GM18519 (cell line): ENCODE data around the gene AP2A2.
"Not testable (repeated sequence)": the region's sequence is repeated elsewhere in the genome, so short reads cannot be mapped to it uniquely, and the experiment has no call there.

Experiments used
- ATAC-seq: cut with Tn5 transposase; IDR thresholded peaks from one replicate; pipeline ENCODE4 v1.9.1; 2021; ENCODE audit warnings: mild to moderate bottlenecking, moderate library complexity; ENCODE audit not compliant: unreplicated experiment, low FRiP score

The AP2A2 gene

DNA sequence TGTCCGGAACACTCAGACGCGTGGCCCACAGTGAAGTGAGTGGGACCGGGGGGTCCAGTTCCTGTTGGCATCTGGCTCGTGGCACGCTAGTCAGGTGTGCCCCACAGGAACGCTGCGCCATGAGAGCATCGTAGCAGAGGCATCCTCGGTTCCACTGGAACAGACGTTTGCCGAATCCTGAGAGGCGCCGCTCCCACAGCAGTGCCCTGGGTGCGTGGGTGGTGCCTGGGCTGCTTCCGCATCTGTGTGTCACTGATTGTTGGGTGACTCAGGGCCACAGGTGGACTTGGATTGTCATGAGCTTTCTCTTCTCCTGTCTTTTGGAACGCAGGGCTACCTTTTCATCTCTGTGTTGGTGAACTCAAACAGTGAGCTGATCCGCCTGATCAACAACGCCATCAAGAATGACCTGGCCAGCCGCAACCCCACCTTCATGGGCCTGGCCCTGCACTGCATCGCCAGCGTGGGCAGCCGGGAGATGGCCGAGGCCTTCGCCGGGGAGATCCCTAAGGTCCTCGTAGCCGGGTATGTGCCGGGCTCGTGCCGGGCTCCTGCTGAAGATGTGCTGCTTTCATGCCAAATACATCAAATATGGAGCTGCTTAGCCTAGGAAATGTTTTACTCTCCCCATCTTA lies 46.2 kb downstream of the AP2A2 start:
- ATAC-seq: no peak

DNA sequence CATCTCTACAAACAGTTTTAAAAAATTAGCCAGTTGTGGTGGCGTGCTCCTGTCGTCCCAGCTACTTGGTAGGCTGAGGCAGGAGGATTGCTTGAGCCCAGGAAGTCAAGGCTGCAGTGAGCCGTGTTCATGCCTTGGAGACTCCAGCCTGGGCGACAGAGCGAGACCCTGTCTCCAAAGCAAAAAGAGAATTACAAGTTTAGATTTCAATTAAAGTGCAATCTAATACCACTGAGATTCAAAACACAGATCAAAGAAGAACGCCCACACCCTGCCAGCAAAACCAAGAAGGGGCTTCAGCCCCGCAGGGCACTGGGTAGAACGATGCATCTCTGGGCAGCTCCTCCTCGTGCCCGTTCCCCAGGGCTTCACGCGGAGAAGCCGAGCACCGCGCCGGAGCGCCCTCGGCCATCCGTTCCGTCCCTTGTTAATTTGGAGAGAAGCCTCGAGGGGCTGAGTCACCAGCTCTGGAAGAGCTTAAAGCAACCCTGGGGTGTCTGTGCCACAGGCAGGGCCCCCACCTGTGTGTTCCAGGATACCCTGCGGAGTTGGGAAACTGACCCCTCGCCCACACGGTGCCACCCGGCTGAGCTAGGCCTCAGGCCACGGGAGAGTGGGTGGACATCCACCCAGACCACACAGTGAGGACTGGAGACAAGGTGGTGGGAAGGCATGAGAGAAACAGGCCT lies 47.0 kb downstream of the AP2A2 start:
- ATAC-seq: no peak

DNA sequence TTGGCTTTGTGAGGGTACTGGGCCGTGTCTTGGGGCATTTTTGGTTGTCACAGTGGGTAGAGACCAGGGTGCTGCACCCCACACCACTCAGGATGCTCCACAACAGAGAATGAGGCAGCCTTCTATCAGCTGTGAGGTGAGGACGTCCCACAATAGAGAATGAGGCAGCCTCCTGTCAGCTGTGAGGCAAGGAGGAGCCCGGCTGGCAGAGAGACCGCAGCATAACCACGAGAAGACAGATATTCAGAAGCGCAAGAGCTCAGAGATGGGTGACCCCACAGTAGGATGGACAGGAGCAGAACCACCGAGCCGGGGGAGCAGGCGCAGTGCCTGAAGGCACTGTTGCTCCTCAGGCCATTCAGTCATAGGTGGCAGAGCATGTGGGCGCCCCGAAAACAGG lies 47.6 kb downstream of the AP2A2 start:
- no peak for ATAC-seq

DNA sequence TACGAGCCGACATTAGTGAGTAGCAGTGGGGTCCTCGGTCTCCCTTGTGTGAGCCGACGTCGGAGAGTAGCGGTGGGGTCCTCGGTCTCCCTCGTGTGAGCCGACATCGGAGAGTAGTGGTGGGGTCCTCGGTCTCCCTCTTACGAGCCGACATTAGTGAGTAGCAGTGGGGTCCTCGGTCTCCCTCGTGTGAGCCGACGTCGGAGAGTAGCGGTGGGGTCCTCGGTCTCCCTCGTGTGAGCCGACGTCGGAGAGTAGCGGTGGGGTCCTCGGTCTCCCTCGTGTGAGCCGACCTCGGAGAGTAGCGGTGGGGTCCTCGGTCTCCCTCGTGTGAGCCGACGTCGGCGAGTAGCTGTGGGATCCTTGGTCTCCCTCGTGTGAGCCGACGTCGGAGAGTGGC lies 49.7 kb downstream of the AP2A2 start:
- not testable (repeated sequence) for ATAC-seq

DNA sequence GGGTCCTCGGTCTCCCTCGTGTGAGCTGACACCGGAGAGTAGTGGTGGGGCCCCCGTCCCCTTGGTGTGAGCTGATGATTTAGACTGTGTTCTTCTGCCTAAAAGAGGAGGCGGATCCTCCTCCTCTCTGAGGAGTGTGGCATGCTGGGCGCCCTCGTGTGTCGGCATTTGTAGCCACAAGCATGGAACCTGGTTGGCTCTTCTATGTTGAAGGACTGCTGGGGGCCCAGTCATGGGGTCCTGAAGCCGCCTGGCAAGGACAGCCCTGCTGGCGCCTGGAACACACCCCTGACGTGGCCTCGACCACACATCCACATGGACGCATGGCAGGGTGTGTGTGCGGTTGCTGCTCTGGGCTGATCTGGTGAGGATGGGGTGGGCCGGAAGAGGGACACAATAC lies 50.2 kb downstream of the AP2A2 start:
- no peak for ATAC-seq

DNA sequence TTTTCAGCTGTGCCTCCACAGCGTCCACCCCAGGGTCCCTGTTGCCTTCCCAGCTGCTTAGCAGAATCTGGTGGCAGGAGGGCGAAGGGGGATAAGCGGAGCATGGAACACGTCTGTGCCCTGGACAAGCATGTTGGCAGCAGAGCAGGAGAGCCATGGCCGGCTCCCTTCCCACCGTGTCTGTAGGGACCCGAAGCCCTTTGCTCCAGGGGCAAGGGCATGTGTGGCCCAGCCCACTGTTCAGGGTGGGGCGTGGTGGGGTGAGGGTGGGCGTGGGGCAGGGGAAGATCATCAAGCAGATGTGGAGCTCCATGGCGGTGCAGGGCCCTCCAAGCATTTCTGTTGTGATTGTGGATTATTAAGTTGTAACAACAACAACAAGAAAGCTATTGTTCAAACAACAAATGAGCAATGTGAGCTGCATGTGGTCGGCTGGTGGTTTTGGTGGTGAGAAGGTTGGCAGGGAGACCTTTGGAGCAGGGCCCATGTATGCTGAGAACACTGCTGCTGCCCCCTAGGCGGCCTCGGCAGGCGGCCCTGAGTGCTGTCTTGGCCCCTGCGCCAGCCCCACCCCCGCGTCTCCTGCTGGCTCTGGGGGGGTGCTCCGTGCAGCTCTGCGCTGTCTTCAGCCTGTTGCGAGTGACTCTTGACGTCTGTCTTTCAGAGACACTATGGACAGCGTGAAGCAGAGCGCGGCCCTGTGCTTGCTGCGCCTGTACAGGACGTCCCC lies 50.9 kb downstream of the AP2A2 start:
- ATAC-seq: no peak

DNA sequence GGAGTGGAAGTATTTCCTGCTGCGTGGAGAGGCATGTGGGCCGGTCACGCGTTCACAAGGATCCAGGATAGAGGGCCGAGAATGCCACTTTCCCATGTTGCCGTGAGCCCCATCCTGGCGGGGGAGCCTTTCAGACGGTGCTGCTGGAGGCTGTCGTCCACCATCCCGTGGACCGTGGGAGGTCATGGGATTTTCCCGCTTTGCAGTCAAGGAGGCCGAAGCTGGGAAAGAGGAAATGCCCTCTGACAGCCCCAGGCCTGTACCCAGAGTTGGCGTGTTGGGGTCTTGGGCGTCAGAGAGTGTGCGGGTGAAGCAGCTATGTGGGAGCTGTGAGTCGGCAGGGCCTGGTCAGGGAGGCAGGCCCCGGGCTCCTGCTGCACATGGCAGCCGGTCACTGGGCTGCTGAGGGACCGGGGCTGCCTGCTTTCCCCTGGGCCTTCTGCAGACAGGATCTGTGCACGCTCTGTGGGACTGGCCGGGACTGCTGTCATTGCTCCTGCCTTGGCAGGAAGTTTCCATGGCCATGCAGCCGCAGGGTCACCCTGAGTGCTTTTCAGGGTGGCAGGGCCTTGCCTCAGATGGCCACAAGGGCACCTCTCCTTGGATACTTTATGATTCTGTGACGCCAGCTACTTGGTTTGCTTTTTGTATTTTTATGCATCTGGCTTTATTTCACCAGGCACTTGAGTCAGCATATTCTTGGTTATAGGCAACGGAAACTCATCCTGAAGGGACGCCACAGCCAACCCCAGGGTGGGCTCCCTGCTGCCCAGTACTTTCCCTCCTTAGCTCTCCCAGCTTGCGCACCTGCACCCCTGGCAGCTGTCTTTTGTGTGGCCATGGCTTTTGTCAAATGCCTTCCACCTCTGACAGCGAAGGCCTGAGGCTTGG lies 52.4 kb downstream of the AP2A2 start:
- no peak for ATAC-seq

DNA sequence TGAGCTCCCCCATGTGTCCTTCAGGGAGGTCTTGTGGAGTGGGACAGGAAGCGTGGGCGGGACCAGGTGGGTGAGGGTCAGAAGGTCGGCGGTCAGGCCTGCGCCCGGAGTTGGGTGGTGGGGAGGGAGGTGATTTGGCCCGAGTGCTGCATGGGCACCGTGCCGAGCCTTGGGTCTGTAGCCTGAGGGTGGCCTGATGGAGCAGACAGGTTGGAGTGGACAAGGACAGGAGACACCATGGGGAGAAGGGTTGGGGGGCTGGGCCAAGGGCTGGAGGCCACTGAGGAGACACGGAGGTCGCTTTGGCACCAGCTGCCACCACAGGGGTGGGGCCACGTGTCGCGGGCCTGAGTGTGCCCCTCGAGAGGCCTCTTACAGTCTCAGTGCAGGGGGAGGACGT lies 53.1 kb downstream of the AP2A2 start:
- no peak for ATAC-seq

DNA sequence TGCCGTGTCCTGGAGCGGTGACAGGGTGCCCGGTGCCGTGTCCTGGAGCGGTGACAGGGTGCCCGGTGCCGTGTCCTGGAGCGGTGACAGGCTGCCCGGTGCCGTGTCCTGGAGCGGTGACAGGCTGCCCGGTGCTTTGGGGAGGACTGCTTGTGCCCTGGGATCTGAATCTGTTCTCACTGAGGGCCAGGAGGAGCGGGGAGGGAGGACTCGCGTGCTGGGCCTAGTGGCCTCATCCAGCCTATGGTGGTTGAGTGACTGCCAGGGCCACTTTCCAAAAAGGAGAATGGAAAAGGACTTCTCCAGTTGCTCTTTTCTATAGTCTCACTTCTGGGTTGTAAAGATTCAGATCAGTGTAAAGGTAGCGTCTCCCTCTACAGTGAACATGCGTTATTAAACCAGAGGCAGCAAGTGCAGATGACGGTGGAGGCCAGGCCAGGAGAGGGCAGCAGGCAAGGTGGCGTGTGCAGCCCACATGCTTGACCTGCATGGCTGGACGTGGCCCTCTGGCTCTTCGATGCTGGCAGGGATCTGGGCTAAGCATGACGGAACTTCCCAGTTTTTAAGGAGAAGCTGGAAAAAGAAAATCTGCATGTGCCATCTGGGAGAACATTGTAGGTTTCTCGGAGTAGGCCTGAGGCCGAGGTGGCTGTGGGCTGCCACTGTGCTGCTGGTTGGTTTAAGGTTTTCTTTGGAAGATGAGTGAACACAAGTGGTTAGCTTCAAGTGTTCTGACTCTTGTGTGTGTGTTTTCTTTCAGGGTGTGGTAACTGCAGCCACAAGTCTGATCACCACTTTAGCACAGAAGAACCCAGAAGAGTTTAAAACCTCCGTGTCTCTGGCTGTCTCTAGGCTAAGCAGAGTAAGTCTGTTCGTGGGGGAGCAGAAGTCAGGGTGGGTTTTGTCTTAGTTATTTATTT lies 55.0 kb downstream of the AP2A2 start:
- ATAC-seq: no peak

DNA sequence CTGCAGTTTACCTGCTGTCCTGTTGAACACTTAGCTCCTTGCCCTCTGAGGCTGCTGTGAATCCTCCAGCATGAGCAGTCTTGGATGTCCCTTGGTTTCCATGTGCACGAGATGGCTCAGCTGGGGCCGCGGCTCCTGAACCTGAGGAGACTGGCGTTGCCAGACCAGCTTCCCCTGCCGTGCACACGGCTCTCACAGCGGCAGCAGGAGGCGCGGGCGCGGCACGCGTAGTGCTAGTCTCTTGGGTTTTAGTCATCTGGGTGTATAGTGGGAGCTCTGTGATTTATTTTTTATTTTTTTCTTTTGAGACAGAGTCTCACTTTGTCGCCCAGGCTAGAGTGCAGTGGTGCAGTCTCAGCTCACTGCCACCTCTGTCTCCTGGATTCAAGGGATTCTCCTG lies 56.1 kb downstream of the AP2A2 start:
- no peak for ATAC-seq

DNA sequence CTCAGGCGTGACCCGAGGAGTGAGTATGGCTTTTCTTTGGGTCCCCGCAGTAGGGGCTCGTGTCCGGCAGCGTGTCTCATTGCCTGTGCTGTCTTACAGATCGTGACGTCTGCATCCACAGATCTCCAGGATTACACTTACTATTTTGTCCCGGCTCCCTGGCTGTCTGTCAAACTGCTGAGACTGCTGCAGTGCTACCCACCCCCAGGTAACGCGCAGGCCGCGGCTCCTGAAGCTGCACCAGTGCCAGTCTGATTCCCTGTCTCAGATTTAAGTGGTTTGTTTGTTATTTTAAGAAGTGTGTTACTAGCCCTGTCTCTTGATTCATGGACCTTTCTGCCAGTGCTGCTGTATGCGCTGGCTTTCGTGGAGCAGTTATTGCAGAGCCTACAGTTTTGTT lies 58.9 kb downstream of the AP2A2 start:
- ATAC-seq: no peak

DNA sequence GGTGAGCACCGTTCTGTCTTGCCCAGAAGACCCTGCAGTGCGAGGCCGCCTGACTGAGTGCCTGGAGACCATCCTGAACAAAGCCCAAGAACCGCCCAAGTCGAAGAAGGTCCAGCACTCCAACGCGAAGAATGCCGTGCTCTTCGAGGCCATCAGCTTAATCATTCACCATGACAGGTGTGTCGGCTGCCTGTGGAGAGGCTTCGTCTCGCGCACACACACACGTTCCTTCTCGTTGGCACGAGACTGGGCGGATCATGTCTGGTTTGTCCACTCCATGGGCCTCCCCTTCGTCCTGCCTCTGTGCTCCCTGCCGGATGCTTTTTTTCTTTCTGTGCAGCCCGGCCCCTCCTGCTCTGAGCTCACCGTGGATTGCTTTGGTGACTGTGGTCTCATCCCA lies 59.7 kb downstream of the AP2A2 start:
- no peak for ATAC-seq

DNA sequence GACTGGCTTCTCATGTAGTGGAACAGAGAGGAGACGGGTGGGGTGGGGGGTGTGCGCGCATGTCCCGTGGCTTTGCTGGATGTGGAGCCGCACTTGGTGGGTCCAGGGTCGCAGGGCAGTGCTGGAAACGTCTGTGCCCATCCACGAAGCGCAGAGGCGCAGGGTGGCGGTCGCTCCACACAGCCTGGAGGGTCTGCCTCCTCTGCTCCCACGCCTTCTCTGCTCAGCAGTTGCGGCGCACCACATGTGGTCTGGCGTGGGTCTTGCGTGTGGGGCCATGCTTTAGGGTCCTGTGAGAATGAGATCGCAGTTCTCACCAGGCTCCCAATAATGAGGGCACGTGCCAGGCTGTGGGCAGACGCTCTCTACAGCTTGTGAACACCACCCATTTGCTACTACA lies 60.2 kb downstream of the AP2A2 start:
- no peak for ATAC-seq

DNA sequence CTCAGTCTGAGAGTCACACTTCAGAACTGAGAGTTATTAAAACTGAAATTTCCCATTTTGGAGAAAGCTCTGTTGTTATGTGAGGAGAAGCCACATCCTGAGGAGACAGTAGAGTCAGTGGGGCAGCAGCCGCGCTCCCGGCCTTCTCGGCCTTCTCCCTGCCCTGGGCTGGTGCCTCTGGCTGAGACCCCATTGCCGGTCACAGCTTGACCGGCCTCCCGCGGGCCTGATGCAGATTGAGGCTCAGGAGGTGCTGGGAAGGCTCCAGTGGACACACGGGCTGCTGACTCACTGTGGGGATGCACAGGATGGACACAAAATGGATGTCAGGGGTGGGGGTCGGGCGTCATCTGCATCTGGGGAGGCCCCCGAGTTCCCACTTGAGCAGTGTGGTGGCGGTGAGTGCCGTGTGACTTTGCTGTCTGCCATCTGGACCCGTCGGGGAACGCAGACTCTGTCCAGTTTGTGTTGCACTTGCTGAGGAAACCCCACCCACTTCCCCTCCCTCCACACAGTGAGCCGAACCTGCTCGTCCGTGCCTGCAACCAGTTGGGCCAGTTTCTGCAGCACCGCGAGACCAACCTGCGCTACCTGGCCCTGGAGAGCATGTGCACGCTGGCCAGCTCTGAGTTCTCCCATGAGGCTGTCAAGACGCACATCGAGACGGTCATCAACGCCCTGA lies 60.7 kb downstream of the AP2A2 start:
- no peak for ATAC-seq

DNA sequence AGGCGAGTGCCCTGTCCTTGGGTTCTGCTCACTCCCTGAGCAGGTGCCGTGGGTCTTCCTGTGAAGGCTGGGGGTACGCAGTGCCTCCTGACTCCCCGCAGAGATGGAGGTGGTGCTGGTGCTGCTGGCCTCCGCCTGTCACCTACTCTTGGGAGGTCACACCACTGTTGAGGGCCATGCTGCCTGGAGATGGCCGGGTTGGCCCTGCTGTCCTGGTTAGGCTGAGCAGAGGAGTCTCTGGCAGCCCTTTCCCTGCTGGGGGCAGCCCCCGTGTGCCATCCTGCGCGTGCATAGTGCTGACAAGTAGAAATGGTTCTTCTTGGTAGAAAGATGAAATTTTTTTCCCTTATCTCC lies 61.3 kb downstream of the AP2A2 start:
- no peak for ATAC-seq

DNA sequence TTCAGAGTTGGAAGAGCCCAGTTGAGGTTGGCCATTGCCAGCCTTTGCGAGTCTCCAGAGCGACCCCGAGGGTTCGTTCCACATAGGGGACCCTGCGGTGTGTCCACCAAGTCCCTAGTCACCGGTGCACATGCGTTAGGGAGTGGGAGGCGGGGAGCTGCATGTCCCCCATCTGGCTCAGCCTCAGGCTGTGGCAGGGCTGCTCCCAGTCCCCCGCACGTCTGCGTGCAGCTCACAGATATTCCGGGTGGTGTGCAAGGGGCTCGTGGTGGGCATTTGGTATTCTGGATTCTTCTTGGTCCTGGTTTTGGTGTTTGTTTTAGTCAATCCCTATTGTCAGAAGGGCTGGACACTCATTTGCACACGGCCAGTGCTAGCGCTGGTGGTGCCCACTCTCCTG lies 62.0 kb downstream of the AP2A2 start:
- ATAC-seq: no peak

DNA sequence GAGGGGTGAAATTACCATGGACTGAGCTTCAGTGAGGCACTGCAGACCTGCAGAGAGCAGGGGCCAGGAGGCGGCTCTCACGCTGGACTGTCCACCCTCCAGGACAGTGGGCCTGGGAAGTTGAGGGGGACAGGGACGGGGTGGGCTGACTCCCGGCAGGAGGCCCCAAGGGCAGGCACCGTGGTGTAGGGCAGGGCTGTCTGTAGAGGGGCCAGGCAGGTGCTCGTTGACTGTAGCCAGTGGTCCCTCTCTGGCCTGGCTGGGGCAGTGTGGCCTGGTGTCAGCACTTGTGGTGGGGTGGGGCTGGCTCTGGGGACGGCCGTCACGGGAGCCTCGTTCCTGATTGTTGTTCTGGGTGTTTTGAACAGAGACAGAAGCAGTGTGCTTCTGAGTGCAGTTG lies 64.4 kb downstream of the AP2A2 start:
- ATAC-seq: no peak

DNA sequence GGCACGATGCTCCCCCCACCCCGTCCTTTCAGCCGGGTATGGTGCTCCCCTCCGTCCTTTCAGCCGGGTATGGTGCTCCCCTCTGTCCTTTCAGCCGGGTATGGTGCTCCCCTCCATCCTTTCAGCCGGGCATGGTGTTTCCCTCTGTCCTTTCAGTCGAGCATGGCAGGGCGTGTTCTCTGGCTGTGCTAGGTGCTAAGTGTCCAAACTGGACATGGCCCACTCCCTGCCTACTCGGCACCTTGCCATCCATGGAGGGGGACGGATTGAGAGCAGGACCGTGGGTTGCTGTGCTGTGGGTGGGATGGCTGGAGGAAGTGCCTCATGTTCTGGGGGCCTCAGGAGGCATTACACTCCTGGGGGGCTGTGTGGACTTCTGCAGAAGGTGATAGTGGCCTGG lies 65.4 kb downstream of the AP2A2 start:
- ATAC-seq: no peak

DNA sequence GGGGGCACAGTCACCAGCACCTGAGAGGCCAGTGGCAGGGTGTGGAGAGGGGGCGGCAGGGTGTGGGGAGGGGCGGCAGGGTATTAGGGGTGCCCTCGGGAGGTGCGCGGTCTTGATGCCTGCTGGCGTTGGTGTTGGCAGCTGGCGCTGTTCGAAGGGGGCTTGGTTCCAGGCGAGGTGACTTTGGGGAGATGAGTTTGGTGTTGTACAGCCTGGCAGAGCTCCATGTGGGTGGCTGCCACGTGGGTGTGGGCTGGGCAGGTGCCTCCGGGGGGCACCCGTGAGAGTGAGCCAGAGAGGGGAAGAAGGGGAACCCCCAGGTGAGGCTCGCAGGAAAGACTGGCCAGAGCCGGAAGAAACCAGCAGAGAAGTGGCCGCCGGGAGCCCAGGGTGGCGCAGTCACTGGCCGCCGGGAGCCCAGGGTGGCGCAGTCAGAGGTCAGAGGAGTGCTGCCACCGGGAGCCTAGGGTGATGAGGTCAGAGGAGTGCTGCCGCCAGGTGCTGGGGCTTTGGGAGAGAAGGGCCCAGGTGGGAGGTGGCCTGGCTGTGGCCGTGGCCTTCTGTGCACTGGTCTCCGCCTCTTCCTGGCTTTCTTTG lies 66.1 kb downstream of the AP2A2 start:
- no peak for ATAC-seq
